NOMO-1 treated with dmso at 0.1 percent for 144 hours (cell line): ENCODE measurements around the gene SLC43A2.
"Not testable (repeated sequence)": the region's sequence is repeated elsewhere in the genome, so short reads cannot be mapped to it uniquely, and the experiment has no call there.

ENCODE experiments used
- DNase-seq: peaks from one replicate; lab custom pipeline; 2025; ENCODE audit not compliant: unreplicated experiment; lab: John Stamatoyannopoulos, UW

Gene SLC43A2

GRCh38 chr17:1627982-1628855 is at the start of gene SLC43A2:
Gene SLC43A2, minus strand, starts transcription at chr17:1628834. Its CDS starts 960 bp downstream, at chr17:1627874.
- peak; percentile 55 for DNase-seq

GRCh38 chr17:1676401-1676800 is 47.8 kb upstream of the SLC43A2 start:
- DNase-seq, result no peak

- no peak for DNase-seq
These were observed 44.6 kb upstream of the SLC43A2 start for GRCh38 chr17:1673041-1673785.

- DNase-seq, result not testable (repeated sequence)
These were observed 35.3 kb upstream of the SLC43A2 start for GRCh38 chr17:1663934-1664333.

GRCh38 chr17:1661045-1661444 is 32.4 kb upstream of the SLC43A2 start:
- no peak for DNase-seq

GRCh38 chr17:1658100-1658499 is 29.5 kb upstream of the SLC43A2 start:
- DNase-seq, result no peak

GRCh38 chr17:1653735-1654134 is 25.1 kb upstream of the SLC43A2 start:
- no peak for DNase-seq

- DNase-seq, result not testable (repeated sequence)
These were observed 24.2 kb upstream of the SLC43A2 start for GRCh38 chr17:1652794-1653193.

GRCh38 chr17:1651559-1651844 is 22.9 kb upstream of the SLC43A2 start:
- no peak for DNase-seq

GRCh38 chr17:1650731-1651558 is 22.3 kb upstream of the SLC43A2 start:
- no peak for DNase-seq

GRCh38 chr17:1649844-1650501 is 21.3 kb upstream of the SLC43A2 start, which contains the start of gene RILP:
Gene RILP, minus strand, starts transcription at chr17:1649866. Its CDS starts 62 bp downstream, at chr17:1649804.
- peak; percentile 51 for DNase-seq

GRCh38 chr17:1648963-1649843 is 20.6 kb upstream of the SLC43A2 start:
- DNase-seq, result peak; percentile 78

- no peak for DNase-seq
These were observed 19.7 kb upstream of the SLC43A2 start for GRCh38 chr17:1648173-1648962.

GRCh38 chr17:1647802-1648171 is 19.2 kb upstream of the SLC43A2 start:
- no peak for DNase-seq

GRCh38 chr17:1646199-1646875 is 17.7 kb upstream of the SLC43A2 start:
- no peak for DNase-seq

GRCh38 chr17:1645207-1646171 is 16.9 kb upstream of the SLC43A2 start, which contains the start of gene SCARF1:
Gene SCARF1, minus strand, starts transcription at chr17:1645732. Its CDS starts 35 bp downstream, at chr17:1645697.
- DNase-seq, result no peak

GRCh38 chr17:1644493-1645206 is 16.0 kb upstream of the SLC43A2 start:
- no peak for DNase-seq
